ENCODE data around the gene GMDS.
"Not testable (repeated sequence)": the region's sequence is repeated elsewhere in the genome, so short reads cannot be mapped to it uniquely, and the experiment has no call there.

Gene GMDS

DNA sequence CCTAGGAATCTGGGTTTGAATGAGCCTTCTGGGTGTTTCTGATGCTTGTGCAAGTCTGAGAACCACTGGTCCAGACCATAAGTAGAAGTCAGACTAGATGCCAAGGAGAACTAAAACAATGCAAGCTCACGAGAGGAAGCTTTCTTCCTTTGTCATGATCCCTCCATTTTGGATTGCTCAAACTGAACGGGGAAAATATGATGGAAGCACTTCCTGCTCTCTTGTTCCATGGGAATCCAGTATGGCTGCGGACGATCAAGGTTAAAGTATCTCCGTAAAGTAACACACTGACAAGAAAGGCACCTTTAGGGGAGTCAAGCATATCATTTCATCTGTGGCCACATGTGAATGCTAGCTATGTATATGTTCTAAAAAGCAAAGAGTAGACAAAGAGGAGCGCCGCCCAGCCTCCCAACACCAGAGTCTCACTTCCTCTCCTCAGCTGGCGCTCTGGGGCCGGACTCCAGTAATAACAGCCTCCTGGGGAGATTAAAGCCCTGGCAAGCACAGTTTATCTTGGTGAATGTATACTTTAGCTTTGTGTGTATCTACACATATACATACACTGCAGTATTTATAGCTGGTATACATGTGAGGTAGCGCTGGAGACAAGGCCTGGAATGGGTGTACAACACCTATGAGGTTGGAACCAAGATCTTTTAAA is 547.6 kb downstream of the GMDS start:
- DNase-seq: no peak

DNA sequence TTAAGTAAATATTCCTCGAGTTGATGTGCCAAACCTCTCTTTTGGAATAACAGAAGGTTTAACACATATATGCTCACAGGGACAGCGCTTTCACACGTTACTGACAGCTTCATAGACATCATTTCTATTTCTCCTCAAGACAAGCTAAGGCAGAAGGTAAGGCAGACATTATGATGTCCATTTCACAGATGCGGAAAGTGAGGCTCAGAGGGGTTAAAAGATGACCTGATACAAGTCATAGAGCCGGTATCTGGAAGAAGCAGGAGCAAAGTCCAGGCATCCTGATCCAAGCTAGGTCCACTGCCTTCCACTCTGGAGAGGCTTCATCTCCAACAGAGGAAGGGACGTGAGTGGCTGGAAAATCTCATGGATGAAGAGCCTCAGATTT is 548.9 kb downstream of the GMDS start:
- no peak for DNase-seq

DNA sequence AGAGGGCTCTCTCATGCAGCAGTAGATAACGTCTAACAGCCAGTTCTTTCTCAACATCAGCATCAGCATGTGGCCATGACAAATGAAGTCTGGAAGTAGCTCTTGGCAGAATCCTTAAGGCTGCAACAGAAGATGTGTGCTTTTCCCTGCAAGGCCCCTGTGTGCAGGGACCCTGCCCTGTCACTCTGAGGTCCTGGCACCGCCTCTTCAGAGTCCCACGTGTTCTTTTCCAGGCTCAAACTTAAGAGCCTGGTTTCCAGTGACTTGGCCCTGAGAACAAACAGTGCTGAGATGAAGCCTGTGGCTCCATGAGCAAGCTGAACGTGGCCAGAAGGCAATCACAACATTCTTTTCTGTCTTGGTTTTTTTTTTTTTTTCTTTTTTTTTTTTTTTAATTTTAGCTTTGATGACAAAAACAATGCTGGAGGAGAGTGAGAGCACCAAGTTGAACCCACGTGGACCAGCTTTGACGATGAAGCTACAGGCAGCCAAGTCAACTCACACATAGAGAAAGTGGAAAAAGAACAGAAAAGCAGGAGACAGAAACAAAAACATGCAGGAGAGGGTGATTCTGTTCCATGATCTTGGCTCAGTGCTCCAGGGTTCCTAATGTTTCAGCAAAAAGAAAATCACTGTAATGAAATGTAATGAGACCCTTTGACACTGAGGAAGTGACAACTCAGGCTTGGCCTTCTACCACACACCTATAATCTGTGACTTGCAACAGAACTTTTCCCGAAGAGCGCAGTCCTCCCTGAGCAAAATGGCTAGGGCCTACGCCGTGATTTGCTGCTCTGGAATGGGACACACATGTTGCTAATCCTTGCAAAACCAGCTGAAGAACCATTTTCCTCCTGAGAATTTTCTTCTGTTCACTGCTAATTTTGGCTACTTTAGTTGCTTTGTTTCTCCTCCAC is 549.6 kb downstream of the GMDS start:
- no peak for DNase-seq

DNA sequence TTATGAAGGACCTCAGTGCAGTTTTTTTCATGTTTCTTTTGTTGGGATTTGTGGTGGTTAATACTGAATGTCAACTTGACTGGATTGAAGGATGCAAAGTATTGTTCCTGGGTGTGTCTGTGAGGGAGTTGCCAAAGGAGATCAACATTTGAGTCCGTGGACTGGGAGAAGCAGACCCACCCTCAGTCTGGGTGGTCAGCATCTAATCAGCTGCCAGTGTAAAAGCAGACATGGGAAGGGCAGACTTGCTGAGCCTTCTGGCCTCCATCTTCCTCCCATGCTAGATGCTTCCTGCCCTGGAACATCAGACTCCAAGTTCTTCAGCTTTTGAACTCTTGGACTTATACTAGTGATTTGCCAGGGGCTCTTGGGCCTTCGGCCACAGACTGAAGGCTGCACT is 553.6 kb downstream of the GMDS start:
- not testable (repeated sequence) for DNase-seq

DNA sequence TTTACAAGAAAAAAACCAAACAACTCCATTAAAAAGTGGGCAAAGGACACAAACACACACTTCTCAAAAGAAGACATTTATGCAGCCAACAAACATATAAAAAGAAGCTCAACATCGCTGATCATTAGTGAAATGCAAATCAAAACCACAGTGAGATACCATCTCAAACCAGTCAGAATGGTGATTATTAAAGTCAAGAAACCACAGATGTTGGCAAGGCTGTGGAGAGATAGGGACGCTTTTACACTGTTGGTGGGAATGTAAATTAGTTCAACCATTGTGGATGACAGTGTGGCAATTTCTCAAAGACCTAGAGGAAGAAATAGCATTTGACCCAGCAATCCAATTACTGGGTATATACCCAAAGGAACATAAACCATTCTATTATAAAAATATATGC is 554.7 kb downstream of the GMDS start:
- DNase-seq: not testable (repeated sequence)

DNA sequence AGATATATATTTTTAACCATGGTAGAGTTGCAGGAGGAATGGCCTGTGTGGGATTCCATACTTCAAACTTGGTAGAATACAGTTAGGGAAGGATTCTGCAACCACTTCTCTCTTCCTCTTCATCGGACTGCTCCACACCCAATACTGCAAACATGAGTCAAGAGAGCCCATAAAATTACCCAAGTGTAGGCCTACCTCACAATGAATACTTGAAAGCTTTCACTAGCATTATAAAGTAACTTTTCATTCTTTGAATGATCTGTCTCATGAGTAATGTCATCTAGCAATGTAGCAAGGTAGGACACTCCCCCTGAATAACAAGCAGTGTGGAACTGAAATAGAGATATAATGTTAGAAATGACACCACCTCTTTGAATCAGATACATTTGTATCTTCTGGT is 556.3 kb downstream of the GMDS start:
- no peak for DNase-seq

DNA sequence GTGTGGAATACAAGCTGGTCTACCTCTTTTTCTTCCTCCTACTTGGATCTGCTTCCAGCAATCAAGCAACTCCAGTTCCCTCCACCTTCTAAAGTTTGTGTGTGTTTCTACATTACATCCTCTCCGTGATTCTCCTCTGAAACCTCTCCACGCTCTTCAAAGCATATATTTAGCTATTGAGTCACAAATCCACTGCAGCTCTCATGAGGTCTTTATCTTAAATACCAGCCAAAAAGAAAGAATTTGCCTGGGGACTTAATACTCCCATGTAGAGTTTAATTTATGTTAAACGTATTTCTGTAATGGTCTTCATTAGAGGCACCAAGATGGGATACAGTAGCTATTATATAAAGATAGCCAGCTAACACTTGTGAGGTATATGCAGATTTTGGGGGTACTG is 557.0 kb downstream of the GMDS start:
- no peak for DNase-seq

DNA sequence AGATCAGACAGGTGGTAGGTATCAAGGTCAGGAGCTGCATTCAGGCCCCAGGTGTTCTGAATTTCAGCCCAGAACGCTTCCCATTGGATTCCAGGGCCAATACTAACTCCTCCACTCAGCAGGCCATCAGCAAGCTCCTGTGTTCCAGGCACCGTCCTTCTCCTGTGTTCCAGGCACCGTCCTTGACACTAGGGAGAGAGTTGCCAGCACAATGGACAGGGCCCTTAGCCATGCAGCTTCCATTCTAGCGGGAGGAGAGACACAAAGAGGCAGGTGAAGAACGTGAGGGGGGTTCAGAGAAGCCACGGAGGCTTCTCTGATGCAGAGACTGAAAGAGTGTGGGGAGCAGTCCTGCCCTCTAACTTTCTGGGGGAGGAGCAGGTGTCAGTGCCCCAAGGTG is 558.0 kb downstream of the GMDS start:
- no peak for DNase-seq

DNA sequence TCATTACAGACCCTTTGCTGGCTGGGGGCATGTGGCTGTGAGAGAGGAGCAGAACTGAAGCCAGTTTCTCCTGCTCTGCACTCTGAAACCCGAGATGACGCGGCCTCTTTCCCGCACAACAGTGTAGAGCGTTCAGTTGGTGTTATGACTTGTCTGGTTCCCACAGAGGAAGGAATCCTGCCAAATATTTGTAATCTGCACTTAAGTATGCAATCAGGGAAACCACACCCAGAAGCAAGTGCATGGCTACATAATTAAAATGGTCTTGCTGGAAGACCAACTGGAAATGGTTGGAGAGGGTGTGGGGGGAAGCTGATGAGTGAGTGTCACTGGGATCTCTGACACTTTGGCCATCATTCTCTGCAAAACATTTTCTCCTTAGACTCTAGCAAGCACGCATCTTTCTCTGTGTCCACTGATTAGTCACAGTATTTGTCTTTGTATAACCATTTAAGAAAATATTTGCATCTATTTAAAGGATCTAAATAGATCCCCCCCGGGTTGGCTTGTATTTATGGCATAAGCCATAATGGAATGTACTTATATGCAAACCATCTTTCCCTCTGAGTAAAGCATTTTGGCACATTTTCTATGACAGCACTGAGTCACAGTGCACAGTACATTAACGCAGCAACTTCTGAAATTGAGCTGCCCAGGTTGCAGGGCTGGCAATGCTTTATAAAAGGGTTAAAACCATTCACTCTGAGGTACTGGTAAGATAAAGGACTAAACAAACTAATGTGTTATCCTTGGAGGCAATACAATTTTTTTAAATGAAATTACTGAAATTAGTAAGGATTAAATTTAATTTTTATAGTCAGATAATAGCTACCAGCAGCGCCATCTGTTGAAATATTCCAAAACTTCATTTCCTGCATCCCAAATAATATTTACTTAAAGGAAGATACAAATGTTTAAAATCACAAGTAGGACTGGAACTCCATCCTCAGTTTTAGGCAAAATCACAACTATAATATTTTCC is 559.0 kb downstream of the GMDS start:
- DNase-seq: no peak

DNA sequence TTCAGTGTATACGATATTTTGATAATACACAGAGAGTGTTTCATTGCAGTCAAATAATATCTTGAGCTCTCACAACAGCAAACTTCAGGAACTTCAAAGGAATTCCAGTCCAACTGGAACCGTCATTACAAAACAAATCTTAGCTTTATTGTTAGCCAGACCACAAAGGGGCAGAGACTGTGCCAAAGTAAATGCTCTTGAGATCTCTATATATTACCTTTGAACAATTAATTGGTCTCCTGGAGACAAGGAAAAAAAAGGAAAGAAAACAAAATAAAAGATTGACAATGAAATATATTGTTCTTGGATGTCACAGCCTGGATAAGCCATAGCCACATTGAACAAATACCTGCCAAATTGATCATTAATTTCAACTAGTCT is 565.7 kb downstream of the GMDS start:
- no peak for DNase-seq

DNA sequence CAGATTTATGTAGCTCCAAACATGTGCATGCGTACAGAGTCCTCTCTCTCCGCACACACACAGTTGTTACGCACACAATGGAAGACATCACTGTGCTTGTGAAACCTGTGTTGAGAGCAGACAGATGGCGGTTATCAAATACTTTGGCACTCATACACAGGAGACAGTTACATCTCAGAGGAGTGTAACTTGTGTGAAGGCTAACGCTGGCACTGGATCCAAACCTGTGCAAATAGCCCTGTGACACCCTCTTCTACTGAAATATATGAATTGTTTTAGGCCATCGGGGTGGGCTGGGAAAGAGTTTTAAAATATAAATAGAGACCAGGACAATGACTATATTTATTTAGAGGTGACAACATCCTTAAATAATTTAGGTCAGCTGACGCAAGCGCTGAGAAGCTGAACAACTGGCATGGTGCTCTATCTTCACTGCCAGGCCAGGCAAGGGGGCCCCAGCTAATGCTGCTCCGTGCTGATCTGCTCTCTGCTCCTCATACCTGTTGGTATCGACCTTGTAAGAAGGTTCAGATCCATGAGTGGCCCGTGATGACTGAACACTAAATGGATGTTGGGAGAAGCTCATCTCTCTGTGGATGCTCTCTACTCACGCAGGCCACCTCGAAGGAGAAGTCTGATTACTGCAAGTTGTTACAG is 566.2 kb downstream of the GMDS start:
- DNase-seq: no peak

DNA sequence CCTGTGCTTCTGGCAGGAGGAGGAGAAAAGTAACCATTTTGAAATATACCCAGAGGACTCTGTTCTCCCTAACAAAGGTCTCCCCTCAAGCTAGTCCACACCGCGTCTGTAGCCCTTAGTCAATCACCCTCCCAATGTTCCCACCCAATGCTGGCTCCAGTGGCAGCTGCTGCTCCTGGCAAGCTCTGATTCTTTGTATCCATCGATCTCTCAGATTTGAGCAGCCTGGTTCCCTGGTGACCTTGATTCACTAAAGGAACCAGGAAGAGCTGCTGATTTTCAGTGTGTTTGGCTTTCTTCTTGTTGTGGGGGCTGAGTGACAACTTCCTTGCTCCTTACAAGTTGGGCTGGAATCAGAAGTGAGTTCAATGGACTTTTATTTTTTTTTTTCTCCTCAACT is 567.2 kb downstream of the GMDS start:
- DNase-seq: no peak

DNA sequence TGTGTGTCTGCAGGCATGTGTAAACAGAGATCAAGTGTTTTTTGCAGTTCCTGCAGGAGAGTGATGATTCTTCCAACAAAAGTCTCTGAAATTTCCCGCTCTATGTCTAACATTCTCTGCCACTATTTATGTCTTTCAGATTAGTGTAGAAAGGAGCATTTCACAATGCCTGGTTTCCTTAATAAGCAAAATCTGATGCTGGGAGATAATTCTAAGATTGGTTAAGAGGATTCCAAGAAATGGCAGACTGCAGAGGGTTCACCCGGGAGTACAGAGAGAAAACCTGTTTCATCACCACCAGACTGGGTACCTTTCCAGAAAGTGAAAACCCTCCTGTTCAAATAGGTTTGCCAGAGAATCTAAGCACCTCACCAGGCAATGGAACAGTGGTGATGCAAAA is 573.0 kb downstream of the GMDS start:
- no peak for DNase-seq

DNA sequence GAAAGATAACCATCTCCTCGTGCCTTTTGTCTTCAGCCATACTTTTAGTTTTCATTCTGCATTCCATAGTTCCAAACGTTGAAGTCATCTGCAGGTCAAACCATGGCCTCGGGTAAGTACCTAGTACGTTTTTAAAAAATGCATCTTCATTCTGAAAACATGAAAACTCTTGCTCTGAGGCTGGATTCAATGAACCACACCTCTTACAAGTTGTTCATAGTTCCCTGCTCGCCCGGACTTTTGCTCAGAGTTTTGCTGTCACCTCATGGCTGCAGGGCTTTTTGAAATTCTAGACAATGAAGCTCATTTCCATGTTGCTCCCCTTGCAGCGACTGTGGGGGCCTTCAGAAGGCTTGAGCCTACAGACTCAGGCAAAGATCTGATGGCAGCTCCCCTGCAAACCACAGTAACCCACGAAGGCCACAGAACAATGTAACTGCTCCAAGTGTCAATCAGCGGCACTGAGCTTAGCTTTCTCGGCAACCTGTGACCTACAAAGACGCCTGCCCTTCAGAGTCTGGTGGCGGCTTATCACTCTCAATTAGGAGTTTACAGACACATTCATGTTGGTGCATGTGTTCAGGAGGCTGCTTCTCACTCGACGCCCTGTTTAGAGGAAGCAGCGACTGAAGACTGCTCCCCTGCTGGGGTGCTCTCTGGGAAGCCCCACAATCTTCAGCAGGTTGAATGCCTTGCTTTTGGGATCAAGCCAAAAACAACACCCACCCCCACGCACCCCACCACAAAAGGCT is 574.5 kb downstream of the GMDS start:
- DNase-seq: no peak

DNA sequence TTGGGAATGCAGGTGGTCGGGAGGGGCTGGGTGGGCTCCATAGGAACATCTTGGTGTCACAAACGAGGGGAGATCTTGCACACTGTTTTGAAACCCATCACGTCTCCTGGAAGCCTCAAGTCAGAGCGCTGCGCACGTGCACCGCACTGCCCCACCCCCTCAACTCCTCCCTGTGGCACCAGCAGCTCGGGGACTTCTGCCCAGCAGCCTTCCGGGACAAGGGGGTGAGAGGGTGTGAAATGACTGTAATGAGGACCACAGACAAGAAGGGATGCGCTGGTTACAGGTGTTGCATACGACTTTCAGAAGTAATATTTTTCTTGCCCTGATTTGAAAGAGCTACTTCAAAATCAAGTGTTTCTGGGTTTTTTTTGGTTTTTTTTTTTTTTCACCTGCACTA is 575.4 kb downstream of the GMDS start:
- DNase-seq: no peak

DNA sequence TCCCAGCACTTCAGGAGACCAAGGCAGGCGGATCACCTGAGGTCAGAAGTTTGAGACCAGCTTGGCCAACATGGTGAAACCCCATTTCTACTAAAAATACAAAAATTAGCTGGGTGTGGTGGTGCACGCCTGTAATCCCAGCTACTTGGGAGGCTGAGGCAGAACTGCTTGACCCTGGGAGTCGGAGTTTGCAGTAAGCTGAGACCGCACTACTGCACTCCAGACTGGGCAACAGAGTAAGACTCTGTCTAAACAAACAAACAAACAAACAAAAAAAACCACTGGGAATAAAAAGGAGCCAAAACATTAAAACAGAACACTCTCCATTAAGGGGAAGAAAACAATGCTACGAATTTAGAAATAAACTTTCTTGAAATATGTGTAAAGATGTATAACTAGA is 576.9 kb downstream of the GMDS start:
- DNase-seq: not testable (repeated sequence)

DNA sequence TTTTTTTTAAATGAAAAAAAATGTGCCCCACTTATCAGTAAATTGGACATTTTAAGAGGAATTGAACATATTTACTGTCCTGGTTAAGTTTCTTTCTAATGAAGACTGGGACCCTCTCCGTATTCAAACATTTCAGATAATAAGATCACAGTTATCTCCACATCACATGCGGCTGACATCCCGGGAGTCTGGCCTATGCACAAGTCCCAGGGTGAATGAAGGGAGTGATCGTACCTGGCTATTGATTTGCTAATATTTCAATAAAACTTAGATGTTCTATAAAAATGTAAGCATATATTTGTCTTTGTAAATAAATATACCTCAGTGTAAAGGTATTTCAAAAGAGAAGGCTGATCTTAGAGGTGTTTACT is 577.6 kb downstream of the GMDS start:
- no peak for DNase-seq

DNA sequence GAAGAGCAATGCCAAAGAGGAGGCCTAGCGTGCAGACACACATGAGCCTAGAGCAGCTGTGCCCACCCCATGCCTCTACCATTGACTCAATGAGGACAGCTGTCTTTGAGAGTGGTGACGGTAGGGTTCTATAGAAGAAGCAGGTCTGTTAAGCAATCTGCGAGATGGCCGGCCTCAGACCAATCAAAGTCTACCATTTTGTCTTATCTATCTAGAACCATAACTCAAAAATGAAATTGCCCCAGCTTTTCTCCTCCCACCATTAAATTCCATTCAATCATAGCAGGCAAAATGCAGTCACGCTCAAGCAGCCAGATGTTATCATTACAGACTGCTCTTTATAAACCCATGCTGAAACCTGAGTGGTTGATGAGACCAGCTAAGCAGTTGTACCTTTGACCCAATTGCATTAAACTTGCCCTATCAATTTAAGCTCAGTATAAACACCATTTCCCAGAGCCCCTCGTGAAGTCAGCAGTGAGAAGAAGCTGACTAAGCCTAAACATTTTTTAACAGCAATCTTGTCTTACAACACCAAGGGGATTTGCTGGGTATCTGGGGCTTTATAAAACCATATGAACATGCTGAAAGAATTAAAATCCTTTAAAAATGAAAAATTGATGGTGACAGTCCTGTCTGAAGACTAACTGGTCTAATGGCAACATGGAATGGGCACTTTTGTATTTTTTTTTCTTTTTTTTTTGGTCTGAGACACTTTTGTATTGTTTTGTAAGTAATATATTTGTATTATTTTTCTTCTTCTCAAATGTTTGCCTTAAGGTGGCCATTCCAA is 578.2 kb downstream of the GMDS start:
- no peak for DNase-seq

DNA sequence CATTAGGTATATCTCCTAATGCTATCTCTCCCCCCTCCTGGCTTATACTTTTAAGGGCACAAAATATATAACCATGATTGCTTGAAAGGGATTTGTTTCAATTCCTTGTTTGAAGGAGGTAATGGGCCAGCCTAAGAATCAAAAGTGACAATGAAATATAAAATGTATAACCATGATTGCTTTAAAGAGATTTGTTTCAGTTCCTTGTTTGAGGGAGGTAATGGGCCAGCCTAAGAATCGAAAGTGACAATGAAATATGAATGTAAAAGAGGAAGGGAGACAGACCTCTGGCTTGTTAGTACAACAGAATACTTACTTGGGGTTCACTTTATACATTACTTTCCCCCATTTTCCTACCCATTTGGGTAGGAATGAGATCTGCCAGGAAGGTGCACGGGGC is 580.2 kb downstream of the GMDS start:
- DNase-seq: no peak

DNA sequence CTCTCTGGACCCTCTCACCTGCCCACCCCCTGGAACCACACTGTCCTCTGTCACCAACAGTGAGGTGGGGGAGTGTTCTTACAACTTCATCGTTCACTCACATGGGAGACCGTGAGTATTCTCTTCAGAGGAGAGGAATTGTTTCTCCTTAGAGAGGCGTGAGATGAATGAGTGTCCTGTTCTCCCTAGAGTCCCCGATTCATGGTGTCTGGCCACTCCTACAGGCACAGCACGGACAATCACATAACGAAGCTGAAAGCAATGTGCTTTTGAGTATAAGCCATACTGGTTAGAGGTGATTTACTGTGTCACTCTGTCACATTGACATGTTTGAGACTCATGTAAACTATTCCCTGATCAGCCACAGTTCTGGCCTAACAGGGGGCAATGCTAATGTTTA is 581.1 kb downstream of the GMDS start:
- no peak for DNase-seq

DNA sequence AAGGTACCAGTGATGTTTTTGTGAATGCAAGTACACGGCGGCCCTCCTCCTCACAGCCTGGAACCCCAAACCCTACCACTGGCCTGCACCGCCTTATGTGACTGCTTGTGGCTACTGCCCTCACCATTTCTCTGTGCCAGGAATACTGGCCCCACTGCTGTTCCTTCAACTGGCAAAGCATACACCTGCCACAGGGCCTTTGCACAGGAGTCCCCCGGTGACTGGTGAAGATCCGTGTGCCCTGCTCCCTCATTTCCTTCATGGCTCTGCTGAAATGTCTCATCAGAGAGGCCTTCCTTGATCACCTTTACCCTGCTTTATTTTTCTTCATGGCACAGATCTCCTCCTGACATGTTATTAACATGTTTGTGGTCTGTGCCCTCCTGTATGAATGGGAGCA is 581.9 kb downstream of the GMDS start:
- DNase-seq: no peak

Measured in GDM1 (cell line).